Naive B cell (primary cell): ENCODE measurements around the gene ZBTB20. TPM values are rescaled to one million over a fixed set of nuclear protein-coding genes. Genes with fewer than 3 reads are reported as not detected.

Source experiments
- ATAC-seq, 2 donors: fragments of 150-1000 bp; cut with Tn5 transposase; 2 replicates each; pipeline ENCODE4 v1.10.0; 2021; ENCODE audit warnings: low read depth in 2 of 2, mild to moderate bottlenecking in 2 of 2, moderate library complexity in 2 of 2
- DNase-seq: peaks from one replicate; pipeline ENCODE4 v3.0.0; 2022
- H3K27ac Mint-ChIP-seq, 6 donors: one replicate each; pipeline ENCODE4 v1.8.0; 2020 to 2022; ENCODE audit warnings: mild to moderate bottlenecking in 6 of 6, mixed read lengths in 6 of 6, moderate library complexity in 5 of 6, inconsistent platforms in 2 of 6
- H3K27me3 Mint-ChIP-seq, 3 donors: one replicate each; pipeline ENCODE4 v1.8.0; 2021 to 2022; ENCODE audit warnings: mixed read lengths in 3 of 3, mild to moderate bottlenecking in 1 of 3
- H3K36me3 Mint-ChIP-seq, 2 donors: one replicate each; pipeline ENCODE4 v1.8.0; 2020 to 2022; ENCODE audit warnings: mixed read lengths in 2 of 2, inconsistent platforms in 1 of 2, mild to moderate bottlenecking in 1 of 2
- H3K4me1 Mint-ChIP-seq, 3 donors: one replicate each; pipeline ENCODE4 v1.8.0; 2020 to 2022; ENCODE audit warnings: mixed read lengths in 3 of 3, inconsistent platforms in 1 of 3, mild to moderate bottlenecking in 1 of 3, moderate library complexity in 1 of 3
- H3K4me3 Mint-ChIP-seq, 8 donors: one replicate each; pipeline ENCODE4 v1.8.0; 2020 to 2022; ENCODE audit warnings: mild to moderate bottlenecking in 8 of 8, mixed read lengths in 8 of 8, moderate library complexity in 8 of 8, inconsistent platforms in 2 of 8
- H3K9me3 Mint-ChIP-seq, 7 donors: one replicate each; pipeline ENCODE4 v1.8.0; 2020 to 2022; ENCODE audit warnings: mixed read lengths in 7 of 7, mild to moderate bottlenecking in 5 of 7, inconsistent platforms in 2 of 7, moderate library complexity in 1 of 7
- polyA plus RNA-seq, 6 donors: library from polyadenylated mRNA; unstranded; fragments of 300-500 nt; fragmentation: Illumina TruSeq; gene quantifications; one replicate each; pipeline ENCODE4 v1.2.3, GENCODE V29; 2021; ENCODE audit warnings: low read depth in 6 of 6

ZBTB20 gene
- polyA plus RNA-seq, 6 donors from 2014 or later = 20.4 to 38.5 (median 34.6) TPM

DNA sequence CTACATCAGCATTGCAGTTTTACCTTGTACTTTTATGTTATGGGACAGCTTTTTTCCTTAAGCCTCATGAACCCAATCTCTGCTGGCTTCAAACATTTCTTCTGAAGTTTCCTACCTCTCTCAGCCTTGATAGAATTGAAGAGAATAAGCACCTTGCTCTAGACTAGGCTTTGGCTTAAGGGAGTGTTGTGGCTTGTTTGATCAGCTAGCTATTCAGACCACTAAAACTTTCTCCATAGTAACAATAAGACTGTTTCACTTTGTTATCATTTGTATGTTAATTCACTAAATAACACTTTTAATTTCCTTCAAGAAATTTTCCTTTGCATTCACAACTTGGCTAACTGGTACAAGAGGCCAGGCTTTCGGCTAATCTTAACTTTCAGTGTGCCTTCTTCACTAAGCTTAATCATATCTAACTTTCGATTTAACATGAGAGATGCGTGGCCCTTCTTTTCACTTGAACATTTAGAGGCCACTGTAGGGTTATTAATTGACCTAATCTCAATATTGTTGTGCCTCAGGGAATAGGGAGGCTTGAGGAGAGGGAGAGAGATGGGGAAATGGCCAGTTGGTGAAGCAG lies 861.3 kb downstream of the ZBTB20 start:
- ATAC-seq (no peak), DNase-seq (no peak)
- no peaks in the 10 kb centered on the region for H3K36me3 Mint-ChIP-seq
- H3K4me3 Mint-ChIP-seq = peak overlapping the region in 1 of 8 donors; percentile 1
- peaks cover 0 to 5% (median 0%) of the 10 kb centered on the region in 7 donors for H3K9me3 Mint-ChIP-seq
- no peaks in the 10 kb centered on the region for H3K27me3 Mint-ChIP-seq
- H3K27ac Mint-ChIP-seq = peak overlapping the region in 3 of 6 donors; percentile 8 to 51 (median 9)
- peaks cover 0 to 2% (median 1%) of the 10 kb centered on the region in 3 donors for H3K4me1 Mint-ChIP-seq

- Mint-ChIP-seq H3K27ac (no peak overlapping the region), H3K27me3 (no peaks in the 10 kb centered on the region), H3K36me3 (no peaks in the 10 kb centered on the region), H3K4me1 (no peaks in the 10 kb centered on the region), H3K4me3 (no peak overlapping the region), H3K9me3 (peaks cover 0 to 5% (median 0%) of the 10 kb centered on the region in 7 donors)
- no peak for DNase-seq
- ATAC-seq = no peak
Observed at GRCh38 chr3:114284644-114285043, 862.4 kb downstream of the ZBTB20 start.
